Activated CD4-positive, CD25-positive, alpha-beta regulatory T cell treated with anti-CD3 and anti-CD28 coated beads, Interleukin-2, amount 50 U/mL, for 24 hours (primary cell): Measurements from ENCODE around the gene SCRN1.
"Not testable (repeated sequence)": the region's sequence is repeated elsewhere in the genome, so short reads cannot be mapped to it uniquely, and the experiment has no call there.

Source experiments
- ATAC-seq, 2 donors: fragments of 150-1000 bp; cut with Tn5 transposase; one replicate each; pipeline ENCODE4 v1.10.0; 2021; ENCODE audit warnings: mild to moderate bottlenecking in 1 of 2, moderate library complexity in 1 of 2

The SCRN1 gene

GRCh38 chr7:29962035-29962434 is 27.6 kb downstream of the SCRN1 start:
- ATAC-seq, result no peak

- not testable (repeated sequence) for ATAC-seq
Measured at GRCh38 chr7:29961611-29962010, 28.0 kb downstream of the SCRN1 start.

GRCh38 chr7:29958667-29959358 is 30.8 kb downstream of the SCRN1 start:
- ATAC-seq, result no peak

GRCh38 chr7:29957521-29958310 is 31.9 kb downstream of the SCRN1 start:
- no peak for ATAC-seq

- ATAC-seq, result no peak
Measured at GRCh38 chr7:29956487-29956836, 33.1 kb downstream of the SCRN1 start.

GRCh38 chr7:29955799-29956486 is 33.7 kb downstream of the SCRN1 start:
- ATAC-seq, result no peak

- ATAC-seq, result no peak
Measured at GRCh38 chr7:29955075-29955792, 34.4 kb downstream of the SCRN1 start.

GRCh38 chr7:29953726-29954347 is 35.8 kb downstream of the SCRN1 start:
- no peak for ATAC-seq

GRCh38 chr7:29951206-29951605 is 38.4 kb downstream of the SCRN1 start:
- no peak for ATAC-seq

- ATAC-seq, result no peak
Measured at GRCh38 chr7:29950480-29950879, 39.1 kb downstream of the SCRN1 start.

GRCh38 chr7:29948587-29948986 is 41.0 kb downstream of the SCRN1 start:
- no peak for ATAC-seq

GRCh38 chr7:29946428-29947186 is 43.0 kb downstream of the SCRN1 start:
- no peak for ATAC-seq

- ATAC-seq, result no peak
Measured at GRCh38 chr7:29945259-29945809, 44.3 kb downstream of the SCRN1 start.

- ATAC-seq, result no peak
Measured at GRCh38 chr7:29940199-29940598, 49.4 kb downstream of the SCRN1 start.

- no peak for ATAC-seq
Measured at GRCh38 chr7:29937132-29937531, 52.5 kb downstream of the SCRN1 start.

GRCh38 chr7:29935111-29935510 is 54.5 kb downstream of the SCRN1 start:
- no peak for ATAC-seq

GRCh38 chr7:29929018-29929807 is 60.4 kb downstream of the SCRN1 start:
- ATAC-seq, result no peak

GRCh38 chr7:29926741-29927140 is 62.9 kb downstream of the SCRN1 start:
- ATAC-seq, result no peak

GRCh38 chr7:29926216-29926615 is 63.4 kb downstream of the SCRN1 start:
- no peak for ATAC-seq

- ATAC-seq, result no peak
Measured at GRCh38 chr7:29924684-29925083, 64.9 kb downstream of the SCRN1 start.

GRCh38 chr7:29924006-29924405 is 65.6 kb downstream of the SCRN1 start:
- ATAC-seq, result no peak
